Urothelium cell line (cell line): ENCODE results near the gene MRI1.
"Not testable (repeated sequence)": the region's sequence is repeated elsewhere in the genome, so short reads cannot be mapped to it uniquely, and the experiment has no call there.

Experiments used
- DNase-seq: peaks from one replicate; pipeline ENCODE4 v3.0.0; 2011; ENCODE audit warnings: low spot score, mixed read lengths
- FAIRE-seq: peaks from 2 replicates; lab custom pipeline; 2011; peaks lifted over from hg19 to GRCh38; lab: Jason Lieb, UNC

The MRI1 gene

DNA sequence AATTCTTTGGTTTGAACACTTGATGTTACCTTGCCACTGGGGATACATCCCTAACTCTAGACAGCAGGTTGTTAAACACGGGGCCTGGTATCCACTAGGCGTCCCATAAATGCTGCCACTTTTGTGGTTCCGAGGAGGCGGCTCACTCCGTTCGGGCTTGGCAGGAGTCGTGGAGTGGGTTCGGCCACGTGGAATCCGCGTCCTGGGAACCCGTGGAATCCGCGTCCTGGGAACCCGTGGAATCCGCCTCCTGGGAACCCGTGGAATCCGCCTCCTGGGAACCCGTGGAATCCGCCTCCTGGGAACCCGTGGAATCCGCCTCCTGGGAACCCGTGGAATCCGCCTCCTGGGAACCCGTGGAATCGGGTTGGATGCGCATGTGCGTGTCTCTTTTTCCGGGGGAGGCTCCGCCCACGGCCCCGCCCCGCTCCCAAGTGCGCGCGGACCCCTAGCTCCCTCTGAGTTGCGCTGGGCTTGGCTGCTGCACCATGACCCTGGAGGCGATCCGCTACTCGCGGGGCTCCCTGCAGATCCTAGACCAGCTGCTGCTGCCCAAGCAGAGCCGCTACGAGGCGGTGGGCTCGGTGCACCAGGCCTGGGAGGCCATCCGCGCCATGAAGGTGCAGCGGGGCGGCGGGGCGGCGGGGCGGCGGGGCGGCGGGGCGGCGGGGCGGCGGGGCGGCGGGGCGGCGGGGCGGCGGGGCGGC lies at the start of gene MRI1:
TSS of gene MRI1 (plus strand) at position 422 of the 707 bp plus-strand sequence. CDS start at position 489, 67 bp downstream.
- DNase-seq (peak; percentile 72), FAIRE-seq (no peak)

DNA sequence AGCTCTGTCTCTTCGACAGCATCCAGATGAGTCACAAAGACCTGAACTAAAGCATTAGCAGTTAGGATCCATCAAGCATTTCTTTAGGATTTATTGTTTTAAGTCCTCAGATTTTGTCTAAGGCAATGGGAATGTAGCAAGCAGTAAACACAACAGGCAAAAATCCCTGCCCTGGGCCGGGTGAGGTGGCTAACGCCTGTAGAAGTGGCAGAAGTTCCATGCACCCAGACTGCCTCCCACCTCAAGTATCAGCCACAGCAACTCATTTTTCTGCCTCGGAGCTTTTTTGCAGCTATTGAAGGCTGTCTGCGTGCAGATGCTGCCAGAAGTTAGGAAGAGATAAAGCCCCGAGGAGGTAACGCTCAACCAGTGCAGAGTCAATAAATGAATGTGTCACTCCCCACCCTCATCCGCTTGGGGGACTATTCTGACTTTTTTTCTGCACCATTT lies 47.1 kb upstream of the MRI1 start:
- FAIRE-seq (no peak), DNase-seq (no peak)

DNA sequence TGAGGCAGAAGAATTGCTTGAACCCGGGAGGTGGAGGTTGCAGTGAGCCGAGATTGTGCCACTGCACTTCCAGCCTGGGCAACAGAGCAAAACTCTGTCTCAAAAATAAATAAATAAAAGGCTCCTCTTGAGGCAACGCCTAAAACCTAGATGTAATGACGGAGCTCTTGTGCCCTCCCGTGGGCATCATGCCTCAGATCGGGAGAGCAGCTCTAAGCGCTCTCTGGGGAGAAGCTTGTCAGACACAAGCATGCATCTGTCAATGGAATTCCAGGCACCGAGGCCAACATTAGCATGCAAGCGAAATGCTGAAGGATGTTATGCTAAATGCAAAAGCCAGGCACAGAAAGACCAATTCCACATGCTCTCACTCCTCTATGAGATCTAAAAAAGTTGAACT lies 45.6 kb upstream of the MRI1 start:
- no peak for FAIRE-seq
- DNase-seq: peak; percentile 42

DNA sequence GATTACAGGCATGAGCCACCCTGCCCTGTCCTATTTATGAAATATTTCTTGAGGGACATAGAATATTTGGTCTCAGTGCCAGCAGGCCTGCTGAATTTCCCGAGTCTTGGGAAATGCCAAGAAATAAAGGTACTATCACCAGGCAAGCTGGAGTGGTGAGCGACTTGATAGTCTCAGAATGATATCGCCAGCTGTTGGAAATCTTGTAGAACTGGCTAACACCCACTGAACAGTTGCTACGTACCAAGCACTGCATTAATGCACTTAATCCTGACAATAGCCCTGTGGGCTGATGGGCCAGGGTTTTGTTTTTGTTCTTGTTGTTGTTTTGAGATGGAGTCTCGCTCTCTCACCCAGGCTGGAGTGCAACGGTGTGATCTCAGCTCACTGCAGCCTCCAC lies 42.2 kb upstream of the MRI1 start:
- FAIRE-seq (no peak), DNase-seq (no peak)

DNA sequence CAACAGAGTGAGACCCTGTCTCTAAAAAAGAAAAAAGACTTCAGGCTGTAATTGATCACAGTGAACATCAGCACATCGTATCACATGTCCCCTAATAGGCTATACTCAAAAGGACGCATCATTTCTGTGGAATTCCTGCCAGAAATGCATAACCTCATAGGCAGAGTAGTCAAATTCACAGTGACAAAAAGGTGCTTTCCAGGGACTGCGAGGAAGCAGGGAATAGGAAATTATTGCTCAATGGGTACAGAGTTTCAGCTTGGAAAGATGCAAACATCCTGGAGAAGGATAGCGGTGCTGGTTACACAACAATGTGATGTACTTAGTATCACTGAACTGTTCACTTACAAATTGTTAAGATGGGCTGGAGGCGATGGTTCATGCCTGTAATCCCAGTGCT lies 41.1 kb upstream of the MRI1 start:
- FAIRE-seq (no peak), DNase-seq (no peak)

GRCh38 chr19:13726323-13726722 lies 38.0 kb upstream of the MRI1 start:
- DNase-seq: no peak
- FAIRE-seq: no peak

DNA sequence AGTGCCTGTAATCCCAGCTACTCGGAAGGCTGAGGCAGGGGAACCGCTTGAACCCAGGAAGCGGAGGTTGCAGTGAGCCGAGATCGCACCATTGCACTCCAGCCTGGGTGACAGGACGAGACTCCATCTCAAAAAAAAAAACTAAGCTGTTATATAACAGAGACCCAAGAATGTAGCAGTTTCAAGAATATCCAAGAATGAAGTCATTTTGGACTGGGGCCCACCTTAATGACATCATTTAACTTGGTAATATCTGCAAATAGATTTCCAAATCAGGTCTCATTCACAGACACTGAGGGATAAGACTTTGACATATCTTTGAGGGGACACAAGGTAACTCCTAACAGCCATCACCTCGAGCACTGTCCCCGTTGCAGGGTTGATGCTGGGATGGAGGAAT lies 36.5 kb upstream of the MRI1 start:
- FAIRE-seq: no peak
- no peak for DNase-seq

DNA sequence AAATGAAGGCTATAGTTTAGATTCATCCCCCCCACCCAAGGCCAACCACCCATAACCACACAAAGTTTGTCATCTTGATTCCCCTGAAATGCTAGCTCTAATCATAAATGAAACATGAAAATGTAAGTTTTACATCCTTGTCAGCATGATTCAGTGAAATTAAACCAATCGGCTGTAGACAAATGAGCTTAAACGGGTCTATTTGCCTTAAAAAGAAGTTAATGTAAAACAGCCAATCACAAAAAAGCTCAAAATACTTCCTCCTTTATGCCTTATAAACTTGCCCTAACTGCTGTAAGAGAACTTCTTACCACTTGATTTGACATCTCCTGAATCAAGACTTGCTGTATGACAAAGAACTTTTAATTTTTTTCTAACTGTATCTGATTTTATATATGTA lies 34.5 kb upstream of the MRI1 start:
- DNase-seq: no peak
- no peak for FAIRE-seq

DNA sequence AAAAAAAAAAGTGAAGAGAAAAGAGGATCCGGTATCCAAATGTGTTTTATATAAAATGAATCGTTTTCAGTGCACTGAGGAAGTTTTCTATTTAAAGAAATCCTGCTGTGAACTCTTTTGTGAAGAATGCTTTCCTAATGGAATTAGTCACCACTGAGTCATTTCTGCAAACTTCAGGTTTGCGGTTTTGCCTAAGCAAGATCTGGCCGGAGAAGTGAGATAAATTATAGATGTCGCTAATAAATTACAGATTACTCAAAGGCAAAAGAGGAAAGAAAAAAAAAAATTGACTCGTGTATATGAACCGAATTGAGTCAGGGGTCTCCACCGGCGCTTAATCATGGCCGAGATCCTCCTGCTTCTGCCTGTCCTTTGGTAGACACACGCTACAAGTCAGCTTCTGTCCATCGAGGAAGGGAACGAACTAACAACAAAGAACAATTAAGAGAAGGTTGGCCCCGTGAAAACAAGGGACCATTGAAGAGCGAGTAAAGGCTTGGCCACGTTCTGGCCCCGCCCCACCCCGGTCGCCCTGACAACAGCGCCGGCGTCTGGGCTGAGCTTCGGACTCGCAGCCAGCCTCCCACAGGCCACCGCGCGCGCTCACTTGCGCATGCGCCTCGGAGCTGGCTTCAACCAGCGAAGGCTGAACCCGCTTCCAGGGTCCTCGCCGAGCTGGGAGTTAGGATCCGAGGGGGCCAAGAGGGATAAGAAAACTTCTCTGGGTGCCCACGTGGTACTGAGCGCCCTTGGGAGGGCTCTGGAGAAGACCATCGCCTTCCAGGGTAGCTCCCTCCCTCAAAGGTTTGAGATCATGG lies 33.0 kb upstream of the MRI1 start:
- DNase-seq (peak; percentile 95), FAIRE-seq (no peak)

DNA sequence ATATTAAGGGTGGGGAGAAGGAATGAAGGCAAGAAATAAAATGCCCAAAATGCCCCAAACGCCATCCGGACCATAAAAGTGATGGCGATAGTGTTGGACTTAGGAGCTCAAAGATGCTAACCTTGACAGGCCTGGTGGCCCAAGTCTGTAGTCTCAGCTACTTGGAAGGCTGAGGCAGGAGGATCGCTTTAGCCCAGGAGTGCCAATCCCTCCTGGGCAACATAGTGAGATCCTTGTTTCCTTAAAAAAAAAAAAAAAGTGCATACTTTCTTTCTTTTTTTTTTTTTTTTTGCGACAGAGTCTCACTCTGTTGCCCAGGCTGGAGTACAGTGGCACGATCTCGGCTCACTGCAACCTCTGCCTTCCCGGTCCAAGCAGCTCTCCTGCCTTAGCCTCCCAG lies 32.0 kb upstream of the MRI1 start:
- DNase-seq: no peak
- no peak for FAIRE-seq

DNA sequence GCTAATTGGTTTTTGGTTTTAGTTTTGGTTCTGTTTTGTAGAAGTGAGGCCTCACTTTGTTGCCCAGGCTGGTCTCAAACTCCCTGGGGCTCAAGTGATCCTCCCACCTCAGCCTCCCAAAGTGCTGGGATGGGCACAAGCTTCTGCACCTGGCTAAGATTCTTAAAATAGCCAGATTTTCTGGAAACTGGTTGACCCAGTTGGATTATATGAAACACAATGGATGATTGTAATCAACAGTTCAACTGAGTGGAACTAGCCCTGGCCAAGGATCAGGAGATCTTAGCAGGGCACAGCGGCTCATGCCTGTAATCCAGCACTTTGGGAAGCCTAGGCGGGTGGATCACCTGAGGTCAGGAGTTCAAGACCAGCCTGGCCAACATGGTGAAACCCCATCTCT lies 29.6 kb upstream of the MRI1 start:
- FAIRE-seq (no peak), DNase-seq (no peak)

DNA sequence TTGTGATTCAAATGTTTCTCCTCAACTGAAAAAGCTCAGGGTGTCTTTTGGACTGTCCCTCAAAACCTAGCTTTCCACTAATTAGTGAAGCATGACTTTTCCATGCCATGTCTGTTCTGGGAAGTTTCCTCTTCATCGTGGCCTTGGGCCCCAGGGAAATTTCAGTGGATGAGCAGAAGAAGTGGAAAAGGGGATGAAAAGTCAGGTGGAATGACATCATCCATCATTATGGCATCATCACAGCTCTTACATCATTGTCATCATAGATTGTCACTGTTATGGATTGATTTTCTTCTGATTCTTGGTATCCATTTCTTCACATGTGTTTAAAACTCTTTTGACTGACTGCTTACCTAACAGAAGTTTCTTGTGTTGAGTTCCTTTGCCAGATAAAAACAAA lies 26.2 kb upstream of the MRI1 start:
- no peak for FAIRE-seq
- DNase-seq: no peak

- DNase-seq (no peak), FAIRE-seq (no peak)
Observed at GRCh38 chr19:13741893-13742292, 22.4 kb upstream of the MRI1 start.

DNA sequence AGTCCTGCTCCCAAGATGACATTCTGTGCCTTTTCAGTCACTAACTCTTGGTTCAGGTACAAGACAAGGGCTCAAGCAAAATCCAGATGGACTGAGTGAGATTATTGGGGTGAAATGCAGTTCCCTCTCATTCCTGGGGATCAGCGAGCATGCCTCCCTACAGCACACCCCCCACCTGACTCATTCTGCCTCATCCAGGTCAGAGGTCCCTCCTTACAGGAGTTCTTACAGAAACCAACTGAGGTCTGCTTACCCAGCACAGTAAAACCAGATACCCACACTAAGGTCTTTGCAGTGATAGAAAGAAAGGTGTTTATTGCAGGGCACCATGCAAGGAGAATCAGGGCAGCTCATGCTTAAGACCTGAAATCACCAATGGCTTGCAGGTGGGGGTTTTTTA lies 21.6 kb upstream of the MRI1 start:
- FAIRE-seq (no peak), DNase-seq (no peak)

DNA sequence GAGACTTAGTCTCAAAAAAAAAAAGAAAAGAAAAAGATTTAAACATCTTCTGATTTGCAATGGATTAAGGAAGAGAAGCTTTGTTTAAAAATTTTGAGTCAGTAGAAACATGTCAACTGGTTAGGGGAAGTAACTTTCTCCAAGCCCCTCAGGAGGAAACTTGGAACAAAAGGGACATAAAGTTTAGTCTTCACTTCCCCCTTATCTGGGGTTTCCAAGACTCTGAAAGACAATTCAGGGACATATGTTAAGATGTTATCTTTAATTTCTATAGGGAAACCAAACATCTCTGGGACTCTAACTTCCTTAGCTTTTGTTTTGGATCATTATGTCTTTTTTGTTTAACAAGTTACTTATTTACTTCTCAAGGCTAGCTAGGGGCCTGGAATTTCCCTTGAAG lies 20.1 kb upstream of the MRI1 start:
- DNase-seq: no peak
- no peak for FAIRE-seq

DNA sequence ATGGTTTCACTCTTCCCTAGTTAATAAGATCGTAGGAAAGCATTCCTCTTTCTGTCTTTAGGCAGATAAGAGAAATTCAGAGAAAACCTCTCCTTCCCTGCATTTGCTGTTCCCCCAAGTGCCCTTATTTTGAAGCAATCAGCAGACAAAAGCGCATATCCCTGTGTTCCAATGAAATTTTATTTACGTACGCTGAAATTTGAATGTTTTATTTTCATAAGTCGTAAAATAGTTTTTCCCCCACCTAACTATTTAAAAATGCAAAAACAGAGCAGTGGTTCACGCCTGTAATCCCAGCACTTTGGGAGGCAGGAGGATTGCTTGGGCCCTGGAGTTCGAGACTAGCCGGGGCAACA lies 17.2 kb upstream of the MRI1 start:
- FAIRE-seq (no peak), DNase-seq (no peak)

DNA sequence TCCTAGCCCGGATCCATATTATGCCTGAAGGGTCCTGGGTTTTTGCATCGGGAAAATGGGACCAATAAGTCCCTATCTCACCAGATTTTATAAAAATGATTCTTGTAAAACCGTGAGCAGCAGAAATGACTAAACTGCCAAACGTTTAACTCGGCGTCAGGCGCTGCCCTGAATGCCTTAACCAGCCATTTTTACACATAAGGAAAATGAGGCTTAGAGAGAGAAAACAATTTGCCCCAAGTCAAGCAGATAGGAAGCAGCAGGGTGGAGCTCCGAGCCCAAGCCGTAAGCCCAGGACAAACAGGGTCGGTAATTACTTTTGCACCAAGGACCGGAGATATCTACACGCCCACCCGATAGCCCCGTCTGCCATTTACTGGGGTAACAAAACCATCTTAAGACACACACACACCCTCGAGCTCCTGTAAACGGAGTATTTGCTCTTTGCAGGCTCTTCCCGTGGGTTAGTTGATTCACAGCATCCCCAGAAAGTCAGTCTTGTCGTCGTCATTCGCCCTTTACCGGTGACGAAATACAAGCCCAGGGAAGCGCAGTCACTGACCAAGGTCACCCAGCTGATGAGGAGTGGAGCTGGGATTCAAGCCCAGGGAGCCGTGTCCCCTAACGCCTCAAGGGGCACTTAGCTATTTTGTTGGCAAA lies 16.0 kb upstream of the MRI1 start:
- FAIRE-seq (no peak), DNase-seq (no peak)

- FAIRE-seq (no peak), DNase-seq (no peak)
Observed at GRCh38 chr19:13751436-13751835, 12.9 kb upstream of the MRI1 start.

DNA sequence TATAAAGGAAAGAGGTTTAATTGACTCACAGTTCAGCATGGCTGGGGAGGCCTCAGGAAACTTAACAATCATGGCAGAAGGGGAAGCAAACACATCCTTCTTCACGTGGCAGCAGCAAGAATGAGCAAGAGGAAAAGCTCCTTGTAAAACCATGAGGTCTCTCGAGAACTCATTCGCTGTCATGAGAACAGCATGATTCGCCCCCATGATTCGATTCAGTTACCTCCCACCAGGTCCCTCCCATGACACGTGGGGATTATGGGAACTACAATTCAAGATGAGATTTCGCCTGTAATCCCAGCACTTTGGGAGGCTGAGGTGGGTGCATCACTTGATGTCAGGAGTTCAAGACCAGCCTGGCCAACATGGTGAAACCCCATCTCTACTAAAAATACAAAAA lies 10.7 kb upstream of the MRI1 start:
- DNase-seq, FAIRE-seq: not testable (repeated sequence)

DNA sequence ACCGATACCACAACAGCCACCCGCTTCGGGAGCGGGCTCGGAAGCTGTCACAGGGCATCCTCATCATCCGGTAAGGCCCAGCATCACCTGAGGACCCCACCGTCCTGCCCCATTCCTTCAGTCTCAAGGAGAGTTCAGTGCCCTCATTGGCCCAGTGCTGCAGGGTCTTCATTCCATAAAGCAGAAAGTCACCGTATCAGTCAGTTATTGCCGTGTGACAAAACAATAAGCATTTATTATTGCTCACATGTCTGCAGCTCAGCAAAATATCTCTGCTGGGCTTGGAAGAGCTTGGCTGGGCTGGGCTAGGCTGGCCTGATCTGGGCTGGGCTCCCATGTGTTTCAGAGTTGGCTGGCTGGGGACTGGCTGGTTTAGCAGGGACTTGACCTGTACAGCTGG lies 8.1 kb upstream of the MRI1 start:
- DNase-seq: no peak
- FAIRE-seq: no peak

- DNase-seq: no peak
- FAIRE-seq: no peak
Observed at GRCh38 chr19:13757805-13758772, 6.2 kb upstream of the MRI1 start.
